GM18526 (cell line): ENCODE measurements around the gene ARPC1B.

Experiments used
- POLR2A ChIP-seq: IDR thresholded peaks from 3 replicates; pipeline ENCODE4 v1.6.1; 2011; ENCODE audit not compliant: insufficient read length; ENCODE audit errors: extremely low read depth

The ARPC1B gene

DNA sequence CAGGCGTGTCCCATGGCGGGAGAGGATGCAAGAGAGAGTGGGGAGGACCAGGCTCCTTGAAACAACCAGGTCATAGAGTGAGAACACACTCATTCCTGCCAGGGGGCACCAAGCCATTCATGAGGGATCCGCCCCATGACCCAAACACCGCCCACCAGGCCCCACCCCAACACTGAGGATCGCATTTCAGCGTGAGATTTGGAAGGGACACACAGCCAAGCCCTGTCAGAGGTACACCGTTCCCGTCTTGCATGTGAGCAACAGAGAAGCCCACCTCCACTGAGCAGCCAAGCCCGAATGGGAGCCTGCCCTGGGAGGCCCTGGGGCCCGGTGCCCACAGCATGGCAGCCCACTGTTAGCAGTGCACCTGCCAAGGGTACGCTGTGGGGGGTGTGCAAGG, 7.9 kb upstream of the ARPC1B start:
- no peak for TF ChIP-seq POLR2A

DNA sequence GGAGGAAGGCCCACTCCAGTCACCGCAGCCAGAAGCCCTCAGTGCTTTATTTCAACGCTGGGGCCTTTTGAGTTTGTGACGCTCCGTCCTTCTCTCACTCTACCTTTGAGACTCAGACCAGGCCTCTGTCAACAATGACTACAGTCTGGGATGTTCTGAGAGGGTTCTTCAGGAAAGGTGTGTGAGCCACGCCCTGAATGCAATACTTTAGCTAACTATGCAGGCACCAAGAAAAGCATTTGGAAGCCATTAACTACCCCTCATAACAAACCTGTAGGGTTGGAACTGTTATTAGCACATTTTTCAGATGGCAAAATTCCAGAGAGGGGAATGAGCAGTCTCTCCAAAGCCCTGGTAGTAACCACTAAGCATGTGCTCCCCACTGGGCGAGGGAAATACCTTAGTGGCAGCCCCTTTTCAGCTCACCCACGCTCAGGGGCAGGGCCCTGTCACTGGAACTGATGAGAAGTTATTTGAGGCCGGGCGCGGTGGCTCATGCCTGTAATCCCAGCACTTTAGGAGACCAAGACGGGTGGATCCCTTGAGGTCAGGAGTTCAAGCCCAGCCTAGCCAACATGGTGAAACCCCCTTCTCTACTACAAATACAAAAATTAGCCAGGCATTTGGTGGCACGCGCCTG, 5.7 kb upstream of the ARPC1B start:
- no peak for TF ChIP-seq POLR2A

DNA sequence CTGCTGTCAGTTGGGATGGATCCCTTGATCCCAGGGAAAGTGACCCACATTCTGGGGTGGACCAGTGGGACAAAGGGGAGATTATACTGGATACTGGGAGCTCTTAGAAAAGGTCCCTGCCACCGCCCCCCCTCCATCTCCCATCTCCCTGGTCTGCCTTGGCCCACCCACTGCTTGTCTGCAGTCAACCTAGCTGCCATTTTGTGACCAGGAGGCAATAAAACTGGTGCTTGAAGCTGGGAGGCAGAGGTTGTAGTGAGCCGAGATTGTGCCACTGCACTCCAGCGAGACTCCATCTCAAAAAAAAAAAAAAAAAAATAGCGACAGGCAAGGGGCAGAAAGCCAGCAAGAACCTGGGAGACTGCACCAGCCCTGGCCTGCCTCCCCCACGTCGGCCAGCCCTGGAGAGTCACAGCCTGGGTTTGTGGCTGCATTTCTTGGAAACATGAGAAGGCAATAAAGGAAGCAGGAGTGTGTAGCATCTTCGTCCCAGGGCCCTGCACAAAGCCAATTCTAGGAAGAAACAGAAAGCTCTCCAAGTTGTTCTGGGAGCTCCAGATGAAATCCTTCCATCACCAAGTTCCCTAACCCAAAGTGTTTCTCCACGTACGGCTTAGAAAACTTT, 4.7 kb upstream of the ARPC1B start:
- TF ChIP-seq POLR2A, result no peak

DNA sequence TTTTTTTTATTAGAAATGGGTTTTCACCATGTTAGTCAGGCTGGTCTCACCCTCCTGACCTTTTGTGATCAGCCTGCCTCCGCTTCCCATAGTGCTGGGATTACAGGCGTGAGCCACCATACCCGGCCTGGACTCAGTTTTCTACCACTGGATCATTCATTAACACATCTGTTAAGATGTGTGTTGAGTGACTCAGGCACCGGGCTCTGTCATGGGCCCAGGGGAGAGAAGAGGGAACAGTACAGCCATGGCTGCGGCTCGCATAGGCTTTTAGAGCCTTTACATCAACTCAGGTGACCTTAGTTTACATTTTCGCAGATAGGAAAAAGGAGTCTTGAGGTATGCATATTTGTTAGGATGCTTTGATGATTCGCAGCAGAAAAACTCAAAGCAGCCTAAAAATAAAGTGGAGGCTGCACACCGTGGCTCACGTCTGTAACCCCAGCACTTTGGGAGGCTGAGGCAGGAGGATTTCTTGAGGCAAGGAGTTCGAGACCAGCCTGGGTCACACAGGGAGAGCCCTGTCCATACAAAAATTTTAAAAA, 3.1 kb upstream of the ARPC1B start:
- no peak for TF ChIP-seq POLR2A

DNA sequence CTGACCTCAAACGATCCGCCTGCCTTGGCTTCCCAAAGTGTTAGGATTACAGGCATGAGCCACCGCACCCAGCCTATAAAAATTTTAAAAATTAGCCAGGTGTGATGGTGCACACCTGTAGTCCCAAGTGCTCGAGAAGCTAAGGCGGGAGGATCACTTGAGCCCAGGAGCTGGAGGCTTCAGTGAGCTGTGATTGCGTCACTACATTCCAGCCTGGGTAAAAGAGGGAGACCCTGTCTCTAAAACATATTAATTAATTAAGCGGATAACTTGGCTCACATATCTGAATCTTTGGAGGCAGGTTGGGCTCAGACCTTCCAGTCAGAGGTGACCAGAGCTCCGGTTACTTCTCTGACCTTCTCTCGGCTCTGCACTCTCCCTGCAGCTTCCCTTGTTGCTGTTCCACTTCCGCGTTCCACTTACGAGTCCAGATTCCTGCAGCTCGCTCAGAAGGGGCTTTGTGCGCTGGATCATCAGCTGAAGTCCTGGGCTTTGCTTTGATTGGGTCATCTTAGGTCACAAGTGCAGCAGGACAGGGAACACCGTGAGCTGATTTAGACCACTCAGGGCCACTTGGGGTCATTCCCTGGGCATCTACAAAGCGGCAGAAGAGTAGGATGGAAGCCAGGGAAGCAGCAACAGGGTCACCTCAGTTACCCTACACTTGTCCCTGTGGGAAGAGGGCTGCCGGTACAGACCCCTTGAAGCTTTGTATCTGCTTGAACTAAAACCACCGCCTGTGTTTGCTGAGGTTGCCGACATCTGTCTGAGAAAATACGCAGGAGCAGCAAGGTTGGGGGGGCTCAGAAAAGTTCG, 2.0 kb upstream of the ARPC1B start:
- no peak for TF ChIP-seq POLR2A

DNA sequence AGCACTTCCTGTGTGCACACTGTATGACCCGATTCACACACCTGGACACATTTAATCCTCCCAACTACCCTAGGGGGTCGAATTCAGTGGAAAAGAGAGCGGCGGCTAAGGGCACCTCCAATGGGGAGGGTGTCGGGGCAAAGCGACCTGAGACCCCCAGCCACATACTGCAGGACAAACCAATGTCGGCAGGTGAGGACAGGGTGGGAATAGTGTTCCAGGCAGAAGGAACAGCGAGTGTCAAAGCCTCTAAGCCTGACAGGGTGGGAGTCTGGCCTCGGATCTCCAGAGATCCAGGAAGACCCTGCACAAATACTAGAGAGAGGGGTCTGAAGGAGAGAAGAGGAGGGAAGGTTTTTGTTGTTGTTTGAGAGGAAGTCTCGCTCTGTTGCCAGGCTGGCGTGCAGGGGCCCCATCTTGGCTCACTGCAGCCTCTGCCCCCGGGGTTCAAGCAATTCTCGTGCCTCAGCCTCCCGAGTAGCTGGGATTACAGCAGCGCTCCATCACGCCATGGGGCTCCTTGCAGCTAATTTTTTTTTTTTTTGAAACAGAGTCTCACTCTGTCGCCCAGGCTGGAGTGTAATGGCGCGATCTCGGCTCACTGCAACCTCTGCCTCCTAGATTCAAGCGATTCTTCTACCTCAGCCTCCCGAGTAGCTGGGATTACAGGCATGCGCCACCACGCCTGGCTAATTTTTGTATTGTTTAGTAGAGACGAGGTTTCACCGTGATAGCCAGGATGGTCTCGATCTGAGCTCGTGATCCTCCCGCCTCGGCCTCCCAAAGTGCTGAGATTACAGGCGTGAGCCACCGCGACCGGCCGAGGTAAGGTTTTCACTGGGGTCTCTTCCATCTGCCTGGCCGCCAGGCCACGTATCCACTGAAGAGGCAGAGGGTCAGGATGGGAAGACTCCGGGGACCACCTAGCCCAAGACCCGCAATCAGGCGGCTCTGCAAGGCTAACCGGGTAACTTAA, 1.2 kb upstream of the ARPC1B start:
- no peak for TF ChIP-seq POLR2A

DNA sequence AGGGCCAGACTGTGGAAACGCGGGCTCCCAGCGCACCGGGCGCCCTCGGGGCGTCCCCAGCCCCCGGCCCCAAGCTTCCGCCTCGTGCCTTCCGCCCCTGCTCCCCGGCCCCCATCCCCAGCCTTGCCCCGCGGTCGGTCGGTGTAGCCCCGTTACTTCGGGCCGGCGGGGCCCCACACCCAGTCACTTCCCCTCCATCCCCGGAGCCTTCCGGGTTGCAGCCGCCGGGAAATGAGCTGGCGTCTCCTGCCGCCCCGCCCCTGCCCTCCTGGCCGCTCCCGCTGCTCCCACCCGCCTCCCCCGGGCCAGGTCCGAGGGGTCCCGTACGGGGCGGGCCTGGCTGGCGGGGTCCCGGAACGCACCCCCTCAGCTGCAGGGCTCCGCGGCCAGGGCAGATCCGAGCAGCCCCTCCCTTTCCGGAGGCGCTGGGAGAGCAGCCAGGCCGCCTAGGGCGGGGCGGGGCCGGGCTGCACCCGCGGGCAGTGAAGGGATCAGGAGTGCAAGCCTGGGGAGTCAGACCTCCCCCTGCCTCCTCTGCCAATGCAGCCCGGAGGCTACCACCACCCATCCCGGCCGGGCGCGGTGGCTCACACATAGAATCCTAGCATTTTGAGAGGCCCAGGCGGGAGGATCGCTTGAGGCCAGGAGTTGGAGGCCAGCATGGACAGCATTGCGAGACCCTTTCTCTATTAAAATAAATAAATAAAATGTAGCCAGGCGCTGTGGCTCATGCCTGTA, 709 bp downstream of the ARPC1B start:
- TF ChIP-seq POLR2A, result peak; percentile 46

DNA sequence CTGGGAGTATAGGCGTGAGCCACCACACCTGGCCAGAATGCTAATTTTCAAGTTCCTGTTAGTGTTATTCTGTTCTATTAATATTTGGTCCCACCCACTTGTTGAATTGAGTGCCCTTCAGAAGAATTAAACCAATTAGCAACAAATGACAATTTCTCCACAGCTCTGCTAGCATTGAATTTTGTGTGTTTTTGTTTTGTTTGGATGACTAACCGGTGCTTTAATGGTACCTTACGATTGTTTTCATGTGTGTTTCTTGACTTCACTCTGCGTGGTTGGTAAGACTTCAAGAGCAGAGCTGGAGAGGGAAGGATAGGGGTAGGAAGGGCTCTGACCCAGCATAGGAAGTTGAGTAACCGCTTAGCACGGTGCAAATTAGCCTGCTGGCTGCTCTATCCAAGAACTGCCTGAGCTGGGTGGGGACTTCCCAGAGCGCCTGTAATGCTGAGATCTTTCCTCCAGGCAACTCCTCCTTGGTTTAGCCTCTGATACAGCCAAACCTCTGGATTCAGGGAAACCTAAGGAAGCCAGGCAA, 4.6 kb downstream of the ARPC1B start:
- TF ChIP-seq POLR2A, result no peak

DNA sequence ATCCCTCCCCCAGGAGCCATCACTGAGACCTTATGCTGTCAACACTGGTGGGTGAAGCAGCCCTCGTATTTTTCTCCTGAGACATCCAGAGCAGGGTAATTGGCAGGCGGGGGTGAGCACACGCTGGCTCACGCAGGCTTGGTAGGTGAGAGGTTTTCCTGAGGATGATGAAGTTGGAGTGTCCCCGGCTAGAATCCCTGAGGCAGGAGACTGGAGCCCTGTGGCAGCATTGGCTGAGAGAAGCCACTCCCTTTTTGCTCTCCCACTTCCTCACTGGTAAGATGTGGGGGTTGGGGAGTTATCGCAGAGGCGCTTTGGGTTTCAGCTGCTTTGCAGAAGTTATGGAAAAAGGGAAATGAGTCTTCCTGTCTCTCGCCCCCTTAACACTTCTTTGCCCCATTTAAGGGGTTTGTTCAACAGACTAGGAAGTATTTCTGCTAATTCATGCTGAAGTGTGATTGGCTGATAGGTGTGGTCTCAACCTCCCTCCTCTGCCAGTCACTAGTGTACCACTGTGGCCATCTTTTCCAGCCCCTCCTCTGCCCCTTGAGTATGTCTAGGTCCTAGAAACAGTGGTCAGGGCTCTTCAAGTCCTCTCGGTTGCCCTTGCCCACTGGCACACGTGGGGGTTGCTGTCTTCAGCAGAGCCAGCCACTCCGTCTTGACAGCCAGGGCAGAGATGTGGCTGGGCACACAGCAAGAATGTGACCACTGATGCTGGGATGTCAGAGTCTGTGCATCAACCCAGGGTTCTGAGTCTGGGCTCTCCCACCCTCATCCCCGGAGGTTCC, 5.7 kb downstream of the ARPC1B start:
- no peak for TF ChIP-seq POLR2A

DNA sequence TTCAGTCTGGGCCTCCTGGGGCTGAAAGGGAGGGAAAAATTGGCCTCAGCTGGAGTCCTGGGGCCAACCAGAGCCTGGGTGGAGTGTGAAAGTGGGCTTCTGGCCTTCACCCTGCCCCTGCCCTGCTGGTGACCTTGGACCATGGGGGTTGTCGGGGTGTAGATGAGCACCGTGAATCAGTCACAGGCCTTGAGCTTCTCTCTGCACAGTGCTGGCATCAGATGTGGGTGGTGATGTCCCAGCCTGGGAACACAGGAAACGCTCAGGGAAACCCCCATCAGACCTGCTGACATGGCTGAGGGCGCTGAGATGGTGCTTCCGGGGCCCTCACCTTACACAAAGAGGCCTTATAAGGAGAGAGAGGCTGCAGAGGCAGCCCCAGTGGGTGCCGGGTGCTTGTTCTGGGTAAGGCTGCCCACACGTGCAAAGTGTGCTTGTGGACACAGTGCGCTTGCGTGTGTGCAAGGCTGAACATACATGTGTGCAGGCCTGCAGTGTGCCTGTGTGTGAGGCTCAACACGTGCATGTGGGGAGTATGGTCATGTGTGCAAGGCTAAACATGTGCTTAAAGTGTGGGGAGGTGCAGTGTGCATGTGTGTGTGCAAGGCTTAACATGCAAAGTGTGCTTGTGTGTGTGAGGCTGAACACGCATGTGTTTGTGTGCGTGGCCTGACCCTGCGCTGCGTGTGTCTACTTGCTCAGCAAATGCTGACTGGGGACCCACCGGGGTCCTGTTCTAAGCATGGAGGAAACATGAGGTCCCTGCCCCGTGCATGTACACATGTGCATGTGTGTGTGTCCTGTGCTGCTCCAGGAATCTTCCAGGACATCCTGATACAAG, 6.5 kb downstream of the ARPC1B start:
- TF ChIP-seq POLR2A, result peak; percentile 63

DNA sequence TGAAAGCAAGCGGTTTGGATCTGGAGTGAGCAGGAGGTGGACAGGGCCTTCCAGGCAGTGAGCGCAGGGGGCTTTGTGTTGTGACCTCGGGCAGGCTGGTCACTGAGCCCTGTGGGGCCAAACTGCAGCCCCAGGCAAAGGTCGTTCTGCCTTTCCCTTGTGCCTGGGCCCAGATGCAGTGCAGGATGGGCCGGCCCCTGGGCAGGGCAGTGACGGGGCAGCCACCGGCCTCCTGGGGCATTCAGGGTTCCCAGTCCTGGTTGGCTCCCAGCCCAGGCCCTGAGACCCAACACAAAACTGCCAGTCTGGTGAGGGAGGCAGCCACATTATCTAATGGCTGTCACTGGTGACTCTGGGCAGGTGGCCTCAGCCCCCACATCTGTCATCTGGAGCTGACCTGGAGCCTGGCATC, 7.1 kb downstream of the ARPC1B start:
- no peak for TF ChIP-seq POLR2A

DNA sequence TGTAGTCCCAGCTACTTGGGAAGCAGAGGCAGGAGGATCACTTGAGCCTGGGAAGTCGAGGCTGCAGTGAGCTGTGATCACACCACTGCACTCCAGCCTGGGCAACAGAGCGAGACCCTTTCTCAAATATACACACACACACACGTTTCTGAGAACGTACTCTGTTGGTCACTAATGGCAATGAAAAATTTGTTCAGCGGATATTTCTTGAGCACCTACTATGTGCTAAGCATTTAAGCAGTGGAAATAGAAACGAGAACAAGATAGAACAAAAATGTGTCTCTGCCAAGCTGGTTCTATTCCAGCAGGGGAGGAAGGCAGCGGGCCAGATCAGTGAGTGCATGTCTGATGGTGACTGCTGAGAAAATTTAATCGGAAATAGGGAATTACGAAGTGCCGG, 8.7 kb downstream of the ARPC1B start:
- TF ChIP-seq POLR2A, result no peak

DNA sequence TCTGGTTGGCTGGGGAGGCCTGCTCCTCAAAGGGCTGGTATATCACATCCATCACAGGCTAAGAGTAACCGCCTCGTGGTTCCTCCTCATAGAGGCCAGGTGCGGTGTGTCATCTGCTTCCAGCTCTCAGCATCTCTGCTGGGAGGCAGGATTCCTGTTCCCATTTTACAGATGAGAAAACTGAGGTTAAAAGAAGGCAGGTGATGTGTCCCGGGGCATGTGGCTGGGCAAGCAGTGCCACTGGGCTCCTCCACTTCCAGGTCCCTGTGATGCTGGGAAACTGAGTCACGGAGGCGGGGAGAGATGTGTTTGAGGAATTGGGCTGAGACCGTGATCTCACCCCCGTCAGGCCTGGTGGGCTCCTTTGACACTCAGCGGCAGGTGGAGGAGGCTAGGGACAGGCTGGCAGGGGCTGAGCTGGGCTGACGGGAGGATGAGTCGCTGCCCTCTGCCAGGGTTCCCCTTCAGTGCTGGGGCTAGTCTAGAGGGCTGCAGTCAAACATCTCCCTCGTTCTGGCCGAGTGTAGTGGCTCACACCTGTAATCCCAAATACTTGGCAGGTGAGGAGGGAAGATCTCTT, 9.4 kb downstream of the ARPC1B start:
- no peak for TF ChIP-seq POLR2A
